ENCODE results near the gene ZDHHC3.

- TF ChIP-seq SP1 (IDR thresholded peaks at IDR 0.05) (no peak), TARDBP (IDR thresholded peaks at IDR 0.05) (no peak), PKNOX1 (IDR thresholded peaks at IDR 0.05) (no peak), FOXK2 (IDR thresholded peaks at IDR 0.05) (no peak), NFRKB (IDR thresholded peaks at IDR 0.05) (no peak), FOXA1 (IDR thresholded peaks at IDR 0.05) (no peak), ELF4 (IDR thresholded peaks at IDR 0.05) (no peak), SUZ12 (IDR thresholded peaks at IDR 0.05) (no peak), L3MBTL2 (conservative IDR thresholded peaks at IDR 0.05) (no peak), ARNT (IDR thresholded peaks at IDR 0.05) (no peak), ZNF384 (IDR thresholded peaks at IDR 0.05) (no peak), FOXM1 (IDR thresholded peaks at IDR 0.05; ENCODE audit: borderline replicate concordance) (no peak), HDGF (IDR thresholded peaks at IDR 0.05; ENCODE audit: borderline replicate concordance) (no peak)
These were observed 12.2 kb downstream of the ZDHHC3 start for GRCh38 chr3:44963571-44964325.
